Keratinocyte (primary cell): ENCODE measurements around the gene THSD8. TPM values are rescaled to one million over a fixed set of nuclear protein-coding genes. Genes with fewer than 3 reads are reported as not detected.

Experiments used
- DNase-seq: peaks from one replicate; pipeline ENCODE4 v3.0.0-alpha.2; 2011; ENCODE audit warnings: low read depth, missing footprints, low spot score
- FAIRE-seq: peaks from 2 replicates; lab custom pipeline; 2011; peaks lifted over from hg19 to GRCh38; lab: Jason Lieb, UNC
- H2AFZ ChIP-seq: 2 replicates; pipeline ENCODE4 v1.6.0; 2012; ENCODE audit warnings: low read length, control low read depth, inconsistent platforms; ENCODE audit not compliant: control insufficient read depth
- H3K27ac ChIP-seq: 2 replicates; pipeline ENCODE4 v1.5.1; 2011; ENCODE audit warnings: low read length; ENCODE audit not compliant: control insufficient read depth, insufficient read depth
- H3K27me3 ChIP-seq: 3 replicates; pipeline ENCODE4 v1.6.0; 2011; ENCODE audit warnings: low read length; ENCODE audit not compliant: control insufficient read depth, insufficient read depth; ENCODE audit errors: extremely low read depth
- H3K36me3 ChIP-seq, 2 experiments: 2 replicates in 1 of 2; 3 replicates in 1 of 2; pipeline ENCODE4 v1.5.1; 2011; ENCODE audit warnings: low read length in 2 of 2, mild to moderate bottlenecking in 1 of 2; ENCODE audit not compliant: control insufficient read depth in 2 of 2, insufficient read depth in 2 of 2; ENCODE audit errors: extremely low read depth in 1 of 2
- H3K4me1 ChIP-seq: 3 replicates; pipeline ENCODE4 v1.5.1; 2011; ENCODE audit warnings: low read length; ENCODE audit not compliant: control insufficient read depth, insufficient read depth; ENCODE audit errors: extremely low read depth
- H3K4me2 ChIP-seq: 3 replicates; pipeline ENCODE4 v1.6.0; 2011; ENCODE audit warnings: low read depth, low read length; ENCODE audit not compliant: control insufficient read depth, insufficient read depth; ENCODE audit errors: extremely low read depth
- H3K4me3 ChIP-seq, 3 experiments: fragments of 200-600 bp in 1 of 3; sonication (generic) in 1 of 3; 2 replicates in 2 of 3; 3 replicates in 1 of 3; pipeline ENCODE4 v1.5.1; 2011 to 2016; ENCODE audit warnings: low read length in 3 of 3, mild to moderate bottlenecking in 3 of 3, control low read depth in 2 of 3, inconsistent platforms in 1 of 3, low read depth in 1 of 3, mixed read lengths in 1 of 3, mixed run types in 1 of 3, moderate library complexity in 1 of 3; ENCODE audit not compliant: control insufficient read depth in 2 of 3, insufficient read depth in 2 of 3; ENCODE audit errors: extremely low read depth in 1 of 3
- H3K79me2 ChIP-seq: 2 replicates; pipeline ENCODE4 v1.6.0; 2012; ENCODE audit warnings: low read length; ENCODE audit not compliant: control insufficient read depth, insufficient read depth
- H3K9ac ChIP-seq: 3 replicates; pipeline ENCODE4 v1.6.0; 2011; ENCODE audit warnings: low read length; ENCODE audit not compliant: control insufficient read depth, insufficient read depth; ENCODE audit errors: extremely low read depth
- H3K9me1 ChIP-seq: 3 replicates; pipeline ENCODE4 v1.6.0; 2011; ENCODE audit warnings: low read length; ENCODE audit not compliant: control insufficient read depth, insufficient read depth; ENCODE audit errors: extremely low read depth
- H3K9me3 ChIP-seq: 2 replicates; pipeline ENCODE4 v1.5.1; 2012; ENCODE audit warnings: low read depth, low read length; ENCODE audit not compliant: control insufficient read depth
- H4K20me1 ChIP-seq: 3 replicates; pipeline ENCODE4 v1.6.0; 2011; ENCODE audit warnings: low read length; ENCODE audit not compliant: control insufficient read depth, insufficient read depth; ENCODE audit errors: extremely low read depth
- EZH2 ChIP-seq: IDR thresholded peaks from one replicate; pipeline ENCODE4 v1.6.1; 2012; ENCODE audit warnings: inconsistent platforms, mild to moderate bottlenecking, low read length, moderate library complexity
- dilution Hi-C: fragments of 300-500 bp; cut with MboI; formaldehyde crosslinking; loops from one replicate; pipeline ENCODE4 v1.7.0; 2020; ENCODE audit warnings: low sequenced_read_pairs; ENCODE audit not compliant: extremely low pct_ligation_motif_present
- polyA plus RNA-seq, 5 experiments: library from polyadenylated mRNA; depleted of rRNA in 3 of 5; stranded (reverse) in 3 of 5; stranded (forward) in 1 of 5; unstranded in 1 of 5; fragments of >200 nt; gene quantifications; 1 replicate in 1 of 5; 2 replicates in 3 of 5; 3 replicates in 1 of 5; pipeline versions ENCODE4 v1.2.1 to v1.2.3, GENCODE V29; 2011 to 2012; ENCODE audit warnings: missing spikeins in 2 of 5, low read depth in 1 of 5, low replicate concordance in 1 of 5
- TF ChIP-seq, protein P1 (sequence below), 3 experiments: IDR thresholded peaks in 1 of 3; conservative IDR thresholded peaks in 1 of 3; optimal IDR thresholded peaks in 1 of 3; 2 replicates in 2 of 3; 3 replicates in 1 of 3; pipeline versions ENCODE3 to v1.5.1; 2011; ENCODE audit warnings: low read length in 3 of 3, mild to moderate bottlenecking in 3 of 3, moderate library complexity in 2 of 3, control low read depth in 1 of 3, inconsistent platforms in 1 of 3; ENCODE audit not compliant: insufficient read depth in 2 of 3; ENCODE audit errors: extremely low read depth in 1 of 3

THSD8 gene
- polyA plus RNA-seq, 1 donor (not counting 4 experiments of a cell fraction or from before 2014, with no cell fraction given) = 6.6 TPM

DNA sequence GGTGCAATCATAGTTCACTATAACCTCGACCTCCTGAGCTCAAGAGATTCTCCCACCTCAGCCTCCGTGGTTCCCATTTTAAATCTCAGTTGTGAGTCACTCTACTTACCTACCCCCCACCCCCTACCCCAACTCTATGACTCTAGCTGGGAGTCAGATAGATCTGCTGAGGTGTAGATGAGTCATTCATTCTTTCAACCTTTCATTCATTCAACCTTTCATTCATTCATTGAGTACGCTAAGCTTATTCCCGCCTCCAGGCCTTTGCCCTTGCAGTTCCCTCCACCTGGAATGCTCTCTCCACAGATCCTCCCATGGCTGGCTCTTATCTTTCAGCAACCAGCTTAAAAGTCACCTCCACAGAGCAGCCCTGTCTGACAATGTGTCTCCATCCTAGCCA, 35.4 kb downstream of the THSD8 start:
- no peak for FAIRE-seq
- dilution Hi-C loops = no loop called here
- H3K9ac ChIP-seq = no peak overlapping the region

DNA sequence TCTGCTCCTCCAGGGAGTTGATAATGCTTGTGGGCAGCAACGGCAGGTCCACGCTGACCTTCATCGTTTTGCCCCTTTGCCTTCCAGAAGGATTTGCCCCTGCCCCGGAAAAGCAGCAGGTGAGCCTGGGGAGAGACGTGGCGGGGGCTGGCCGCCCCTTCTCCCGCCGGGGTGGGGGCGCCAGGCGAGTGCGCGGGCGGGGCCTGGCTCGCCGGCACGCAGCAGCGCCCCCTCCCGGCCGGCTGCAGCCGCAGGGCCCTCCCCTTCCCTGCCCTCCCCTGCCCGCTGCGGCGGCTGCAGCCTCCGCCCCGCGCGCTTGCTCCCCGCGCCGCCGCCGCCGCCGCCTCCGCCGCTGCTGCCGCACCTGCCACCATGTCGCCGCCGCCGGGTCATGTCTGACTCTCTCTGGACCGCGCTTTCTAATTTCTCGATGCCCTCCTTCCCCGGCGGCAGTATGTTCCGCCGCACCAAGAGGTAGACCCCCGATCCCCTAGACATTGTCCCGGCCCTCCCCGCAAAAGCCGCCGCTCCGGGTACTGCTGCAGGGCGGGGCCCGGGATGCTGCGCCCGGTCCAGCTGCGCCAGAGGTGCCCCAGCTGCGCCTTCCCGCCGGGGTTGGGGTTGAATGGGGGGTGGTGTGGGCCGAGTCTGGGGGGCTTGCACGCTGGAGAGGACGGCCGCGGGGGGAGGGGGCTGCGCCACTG, 36.5 kb downstream of the THSD8 start, which contains the start of gene MAST1:
Gene MAST1 (plus strand): TSS at position 334 of the 704 bp plus-strand sequence. CDS start 58 bp downstream, at position 392.
- no peaks in the 10 kb centered on the region for H3K79me2 ChIP-seq
- dilution Hi-C loops = no loop called here
- no peaks in the 10 kb centered on the region for H3K9me3 ChIP-seq
- peaks cover 14% of the 10 kb centered on the region for H3K4me1 ChIP-seq
- H3K9ac ChIP-seq = no peak within 1 kb of the TSS
- TF ChIP-seq EZH2 = no peak
- TF ChIP-seq, protein P1, sequence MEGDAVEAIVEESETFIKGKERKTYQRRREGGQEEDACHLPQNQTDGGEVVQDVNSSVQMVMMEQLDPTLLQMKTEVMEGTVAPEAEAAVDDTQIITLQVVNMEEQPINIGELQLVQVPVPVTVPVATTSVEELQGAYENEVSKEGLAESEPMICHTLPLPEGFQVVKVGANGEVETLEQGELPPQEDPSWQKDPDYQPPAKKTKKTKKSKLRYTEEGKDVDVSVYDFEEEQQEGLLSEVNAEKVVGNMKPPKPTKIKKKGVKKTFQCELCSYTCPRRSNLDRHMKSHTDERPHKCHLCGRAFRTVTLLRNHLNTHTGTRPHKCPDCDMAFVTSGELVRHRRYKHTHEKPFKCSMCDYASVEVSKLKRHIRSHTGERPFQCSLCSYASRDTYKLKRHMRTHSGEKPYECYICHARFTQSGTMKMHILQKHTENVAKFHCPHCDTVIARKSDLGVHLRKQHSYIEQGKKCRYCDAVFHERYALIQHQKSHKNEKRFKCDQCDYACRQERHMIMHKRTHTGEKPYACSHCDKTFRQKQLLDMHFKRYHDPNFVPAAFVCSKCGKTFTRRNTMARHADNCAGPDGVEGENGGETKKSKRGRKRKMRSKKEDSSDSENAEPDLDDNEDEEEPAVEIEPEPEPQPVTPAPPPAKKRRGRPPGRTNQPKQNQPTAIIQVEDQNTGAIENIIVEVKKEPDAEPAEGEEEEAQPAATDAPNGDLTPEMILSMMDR (optimal IDR thresholded peaks at IDR 0.05 in 1 of 3, IDR thresholded peaks at IDR 0.05 in 1 of 3, conservative IDR thresholded peaks at IDR 0.05 in 1 of 3; ENCODE audit: extremely low read depth in 1 of 3, insufficient read depth in 2 of 3, low read length in 3 of 3) = peak in 2 of 3 experiments; percentile 45 to 75
- H3K4me3 ChIP-seq = peak within 1 kb of the TSS in 2 of 3 experiments; percentile 31 to 38
- no peaks in the 10 kb centered on the region for H4K20me1 ChIP-seq
- no peaks in the 10 kb centered on the region for H3K36me3 ChIP-seq
- H3K27ac ChIP-seq = no peak within 1 kb of the TSS
- FAIRE-seq = no peak
- H2AFZ ChIP-seq = no peak within 1 kb of the TSS
- DNase-seq = no peak
- H3K9me1 ChIP-seq = no peaks in the 10 kb centered on the region
- H3K27me3 ChIP-seq = peaks cover 70% of the 10 kb centered on the region
- peak within 1 kb of the TSS; percentile 48 for H3K4me2 ChIP-seq

More for the DNA sequence above, 35.4 kb downstream of the THSD8 start:
- no peak overlapping the region for H3K27ac ChIP-seq
- H3K36me3 ChIP-seq = no peaks in the 10 kb centered on the region
- peak; percentile 54 for DNase-seq
- H3K27me3 ChIP-seq = peaks cover 77% of the 10 kb centered on the region
- H3K9me1 ChIP-seq = no peaks in the 10 kb centered on the region
- no peak for TF ChIP-seq EZH2
- TF ChIP-seq, protein P1 (optimal IDR thresholded peaks at IDR 0.05 in 1 of 3, IDR thresholded peaks at IDR 0.05 in 1 of 3, conservative IDR thresholded peaks at IDR 0.05 in 1 of 3; ENCODE audit: extremely low read depth in 1 of 3, insufficient read depth in 2 of 3, low read length in 3 of 3) = no peak
- H3K4me2 ChIP-seq = peak overlapping the region; percentile 48
- no peak overlapping the region for H3K4me3 ChIP-seq
- peaks cover 22% of the 10 kb centered on the region for H3K4me1 ChIP-seq
- no peaks in the 10 kb centered on the region for H3K79me2 ChIP-seq
- H4K20me1 ChIP-seq = no peaks in the 10 kb centered on the region
- no peak overlapping the region for H2AFZ ChIP-seq
- no peaks in the 10 kb centered on the region for H3K9me3 ChIP-seq
